ENCODE data around the gene EPB41L2.

EPB41L2 gene

GRCh38 chr6:131062241-131063027, 611 bp downstream of the EPB41L2 start:
- in situ Hi-C loops (cut with HindIII; ENCODE audit: low sequenced_read_pairs): no loop called here

GRCh38 chr6:131061751-131062119, 1.3 kb downstream of the EPB41L2 start:
- in situ Hi-C loops (cut with HindIII; ENCODE audit: low sequenced_read_pairs): no loop called here

GRCh38 chr6:131061041-131061750, 1.8 kb downstream of the EPB41L2 start:
- in situ Hi-C loops (cut with HindIII; ENCODE audit: low sequenced_read_pairs): no loop called here

- in situ Hi-C loops (cut with HindIII; ENCODE audit: low sequenced_read_pairs): no loop called here
These were observed 2.7 kb downstream of the EPB41L2 start for GRCh38 chr6:131060311-131060710.

- in situ Hi-C loops (cut with HindIII; ENCODE audit: low sequenced_read_pairs): no loop called here
These were observed 3.6 kb downstream of the EPB41L2 start for GRCh38 chr6:131059486-131059885.

- in situ Hi-C loops (cut with HindIII; ENCODE audit: low sequenced_read_pairs): no loop called here
These were observed 4.8 kb downstream of the EPB41L2 start for GRCh38 chr6:131058236-131058635.

- in situ Hi-C loops (cut with HindIII; ENCODE audit: low sequenced_read_pairs): no loop called here
These were observed 8.4 kb downstream of the EPB41L2 start for GRCh38 chr6:131054392-131055250.

GRCh38 chr6:131053546-131054240, 9.4 kb downstream of the EPB41L2 start:
- in situ Hi-C loops (cut with HindIII; ENCODE audit: low sequenced_read_pairs): no loop called here

GRCh38 chr6:131052181-131052580, 10.9 kb downstream of the EPB41L2 start:
- in situ Hi-C loops (cut with HindIII; ENCODE audit: low sequenced_read_pairs): no loop called here

GRCh38 chr6:131051341-131051740, 11.7 kb downstream of the EPB41L2 start:
- in situ Hi-C loops (cut with HindIII; ENCODE audit: low sequenced_read_pairs): no loop called here

- in situ Hi-C loops (cut with HindIII; ENCODE audit: low sequenced_read_pairs): no loop called here
These were observed 13.4 kb downstream of the EPB41L2 start for GRCh38 chr6:131049608-131050007.

GRCh38 chr6:131048933-131049515, 14.0 kb downstream of the EPB41L2 start:
- in situ Hi-C loops (cut with HindIII; ENCODE audit: low sequenced_read_pairs): no loop called here

GRCh38 chr6:131048459-131048858, 14.6 kb downstream of the EPB41L2 start:
- in situ Hi-C loops (cut with HindIII; ENCODE audit: low sequenced_read_pairs): no loop called here

GRCh38 chr6:131045139-131045538, 17.9 kb downstream of the EPB41L2 start:
- in situ Hi-C loops (cut with HindIII; ENCODE audit: low sequenced_read_pairs): no loop called here

- in situ Hi-C loops (cut with HindIII; ENCODE audit: low sequenced_read_pairs): no loop called here
These were observed 19.1 kb downstream of the EPB41L2 start for GRCh38 chr6:131043902-131044447.

GRCh38 chr6:131042664-131043063, 20.4 kb downstream of the EPB41L2 start:
- in situ Hi-C loops (cut with HindIII; ENCODE audit: low sequenced_read_pairs): no loop called here

- in situ Hi-C loops (cut with HindIII; ENCODE audit: low sequenced_read_pairs): no loop called here
These were observed 21.2 kb downstream of the EPB41L2 start for GRCh38 chr6:131041814-131042213.

GRCh38 chr6:131040866-131041265, 22.2 kb downstream of the EPB41L2 start:
- in situ Hi-C loops (cut with HindIII; ENCODE audit: low sequenced_read_pairs): no loop called here

GRCh38 chr6:131039345-131039680, 23.7 kb downstream of the EPB41L2 start:
- in situ Hi-C loops (cut with HindIII; ENCODE audit: low sequenced_read_pairs): no loop called here

GRCh38 chr6:131038597-131039344, 24.3 kb downstream of the EPB41L2 start:
- in situ Hi-C loops (cut with HindIII; ENCODE audit: low sequenced_read_pairs): no loop called here
